ENCODE data around the gene HEATR5B.
"Not testable (repeated sequence)": the region's sequence is repeated elsewhere in the genome, so short reads cannot be mapped to it uniquely, and the experiment has no call there.

Gene HEATR5B

DNA sequence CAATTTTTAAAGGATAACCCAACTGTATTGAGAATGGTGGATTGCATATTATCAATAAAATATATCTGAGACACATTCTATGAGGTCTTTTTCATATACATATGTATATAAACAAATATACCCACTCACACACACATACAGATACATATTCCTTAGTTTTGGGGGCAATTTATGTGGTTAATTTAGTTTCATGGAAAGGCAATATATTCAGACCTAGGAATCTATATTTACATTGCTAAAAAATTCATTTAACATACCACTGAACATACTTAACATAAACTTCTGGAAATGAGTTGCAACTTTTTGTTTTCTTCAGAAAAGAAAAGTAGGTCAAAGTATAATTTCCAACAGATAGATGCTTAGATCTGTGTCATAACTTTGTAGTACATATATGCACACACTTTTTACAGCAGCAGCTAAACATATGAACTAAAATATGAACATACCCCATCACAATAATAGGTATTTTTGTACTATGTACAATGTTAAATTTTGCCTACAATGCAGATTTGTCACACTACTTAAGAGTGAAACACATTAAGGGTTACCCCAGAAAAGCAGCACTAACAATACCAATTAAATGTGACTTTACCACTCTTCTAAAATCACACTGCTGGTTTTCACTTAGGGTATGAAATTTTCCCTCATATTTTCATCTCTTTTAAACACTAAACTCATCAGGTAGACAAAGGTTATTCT is 23.0 kb downstream of the HEATR5B start:
- no peak for DNase-seq

GRCh38 chr2:37060446-37060845 is 23.7 kb downstream of the HEATR5B start:
- DNase-seq: no peak

DNA sequence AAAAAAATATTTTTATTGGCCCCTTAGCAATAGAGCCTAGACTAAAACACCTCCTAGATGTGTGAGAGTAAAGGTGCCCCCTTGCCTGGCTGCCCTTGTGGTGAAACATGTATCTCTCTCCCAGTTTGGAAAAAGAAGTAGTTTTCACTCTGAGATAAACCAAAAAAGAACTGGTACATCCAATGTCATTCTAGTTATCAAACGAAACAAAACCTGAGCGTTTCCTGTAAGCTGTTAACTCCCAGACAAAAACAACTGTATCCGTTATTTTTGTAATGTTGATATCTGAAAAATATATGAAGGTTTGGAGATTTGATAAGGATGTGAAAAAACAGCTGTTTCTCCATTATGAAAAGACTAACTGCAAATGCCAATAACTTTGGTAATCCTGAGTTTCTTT is 24.3 kb downstream of the HEATR5B start:
- DNase-seq: no peak

DNA sequence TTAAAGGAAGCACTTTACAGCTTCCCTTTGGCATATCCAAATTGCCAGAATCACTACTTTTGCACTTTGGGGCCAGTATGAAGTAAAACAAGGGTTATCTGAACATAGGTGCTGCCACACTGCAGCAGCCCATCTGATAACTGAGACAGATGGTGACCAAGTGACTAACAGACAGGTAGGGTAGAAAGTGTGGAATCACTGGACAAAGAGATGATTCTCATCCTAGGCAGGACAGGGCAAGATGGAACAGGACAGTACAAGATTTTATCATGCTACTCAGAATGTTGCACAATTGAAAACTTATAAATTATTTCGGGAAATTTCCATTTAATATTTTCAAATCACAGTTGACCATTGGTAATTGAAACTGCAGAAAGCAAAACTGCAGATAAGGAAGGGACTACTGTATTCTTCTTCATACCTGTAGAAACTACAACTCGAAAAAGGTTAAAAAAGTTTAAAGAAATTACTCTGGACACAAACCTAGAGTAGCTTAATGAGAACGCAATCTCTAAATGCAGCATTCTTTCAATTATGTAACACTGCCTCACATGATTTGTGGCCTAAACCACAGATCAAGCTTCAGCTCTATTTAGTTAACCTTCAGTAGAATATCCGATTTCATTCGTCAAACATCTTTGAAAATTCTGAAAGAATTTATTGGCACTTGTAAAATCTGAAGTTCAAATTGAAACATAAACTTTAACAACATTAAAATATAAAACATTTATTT is 31.4 kb downstream of the HEATR5B start:
- no peak for DNase-seq

- no peak for DNase-seq
These were observed 44.6 kb downstream of the HEATR5B start for GRCh38 chr2:37039580-37039979.

DNA sequence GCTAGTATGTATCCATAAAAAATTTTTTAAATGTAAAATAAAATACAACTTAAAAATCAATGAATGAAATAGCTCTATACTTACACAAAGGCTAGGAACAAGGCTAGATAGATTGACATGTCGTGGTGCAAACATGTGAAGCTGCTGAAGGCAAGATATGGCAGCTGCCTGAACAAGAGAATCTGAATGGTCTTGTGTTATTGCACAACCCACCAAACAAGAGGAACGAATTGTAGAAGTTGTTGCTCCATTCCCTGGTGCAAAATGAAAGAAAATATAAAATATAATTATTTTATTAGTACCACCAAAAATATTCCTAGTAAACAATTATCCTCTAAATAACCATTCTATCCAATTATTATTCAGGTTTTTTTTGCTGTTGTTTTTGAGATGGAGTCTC is 46.4 kb downstream of the HEATR5B start:
- no peak for DNase-seq

- no peak for DNase-seq
These were observed 54.4 kb downstream of the HEATR5B start for GRCh38 chr2:37029758-37030157.

DNA sequence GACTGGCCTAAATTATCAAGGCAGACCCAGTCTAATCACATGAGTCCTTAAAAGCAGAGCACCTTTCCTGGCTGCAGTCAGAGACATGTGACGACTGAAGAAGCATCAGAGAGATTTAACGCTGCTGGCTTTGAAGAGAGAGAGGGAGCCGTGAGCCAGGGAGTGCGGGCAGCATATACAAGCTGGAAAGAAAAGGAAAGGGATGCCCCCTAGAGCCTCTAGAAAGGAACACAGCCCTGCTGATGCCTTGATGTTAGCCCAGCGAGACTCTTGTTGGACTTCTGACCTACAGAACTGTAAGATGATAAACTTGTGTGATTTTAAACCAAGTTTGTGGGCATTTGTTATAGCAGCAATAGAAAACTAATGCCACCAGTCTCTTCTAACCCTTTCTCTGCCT is 58.1 kb downstream of the HEATR5B start:
- DNase-seq: peak; percentile 61

DNA sequence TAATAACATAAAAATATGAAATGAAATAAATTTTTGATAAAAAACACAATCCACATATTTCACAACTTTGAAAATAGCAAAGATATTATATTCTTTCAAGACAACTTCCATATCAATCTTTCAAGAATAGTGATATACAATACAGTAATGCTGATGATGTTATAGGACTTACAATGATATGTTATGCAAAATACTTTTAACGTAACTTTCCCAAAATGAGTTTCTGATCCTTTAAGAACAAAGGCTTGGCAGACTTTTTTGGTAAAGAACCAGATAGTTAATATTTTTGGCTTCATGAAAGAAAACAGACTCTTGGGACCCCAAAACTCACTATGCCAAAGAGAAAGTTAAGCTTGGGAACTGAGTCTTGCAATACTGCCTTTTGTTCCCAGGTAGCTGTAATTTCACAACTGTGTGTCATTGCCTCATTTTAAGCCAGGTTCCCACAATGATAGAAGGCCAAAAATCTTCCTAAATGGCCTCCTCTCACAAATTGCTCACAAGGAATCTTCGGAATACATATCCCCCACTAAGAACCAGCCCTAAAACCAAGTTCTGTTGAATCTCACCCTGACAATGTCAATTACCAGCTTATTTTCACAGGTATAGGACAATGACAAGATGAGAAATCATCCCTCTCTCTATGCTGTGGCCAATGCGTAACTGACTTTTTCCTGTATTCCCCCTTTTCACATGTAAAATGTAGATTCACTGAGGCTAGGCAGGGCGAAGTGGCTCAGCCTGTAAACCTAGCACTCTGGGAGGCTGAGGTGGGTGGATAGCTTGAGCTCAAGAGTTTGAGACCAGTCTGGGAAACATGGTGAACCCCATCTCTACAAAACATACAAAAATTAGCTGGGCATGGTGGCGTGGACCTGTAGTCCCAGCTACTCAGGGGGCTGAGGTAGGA is 63.0 kb downstream of the HEATR5B start:
- no peak for DNase-seq

DNA sequence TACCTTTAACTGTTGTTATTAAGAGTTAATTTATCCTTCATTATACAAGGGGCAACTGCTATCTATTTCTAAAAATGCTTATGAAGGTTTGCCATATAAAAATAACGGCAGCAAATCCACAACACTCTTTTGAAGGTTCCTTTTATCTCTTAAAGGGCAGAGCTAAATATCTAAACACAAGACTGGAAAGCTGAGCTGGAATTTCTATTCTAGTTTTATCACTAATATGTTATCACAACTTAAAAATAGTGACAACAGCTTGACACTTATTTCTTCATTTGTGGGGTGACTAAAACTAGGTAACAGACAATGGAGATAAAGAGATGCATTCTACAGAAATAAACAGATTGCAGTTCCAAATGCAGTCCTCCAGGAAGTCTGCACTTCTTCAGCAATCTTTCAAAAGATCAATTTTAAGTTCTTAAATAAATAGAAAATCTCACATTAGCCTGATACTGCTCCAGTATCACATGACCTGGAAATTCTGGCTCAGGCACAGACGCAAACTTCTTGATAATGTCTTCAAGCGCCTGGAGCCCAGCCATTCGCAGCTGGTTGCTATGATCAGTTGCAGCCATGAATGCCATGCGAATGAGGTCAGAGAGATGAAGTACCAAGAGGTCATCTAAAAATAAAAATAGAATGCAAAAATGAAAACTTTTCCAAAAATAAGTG is 63.8 kb downstream of the HEATR5B start:
- DNase-seq: no peak

- no peak for DNase-seq
These were observed 70.9 kb downstream of the HEATR5B start for GRCh38 chr2:37013315-37013641.

DNA sequence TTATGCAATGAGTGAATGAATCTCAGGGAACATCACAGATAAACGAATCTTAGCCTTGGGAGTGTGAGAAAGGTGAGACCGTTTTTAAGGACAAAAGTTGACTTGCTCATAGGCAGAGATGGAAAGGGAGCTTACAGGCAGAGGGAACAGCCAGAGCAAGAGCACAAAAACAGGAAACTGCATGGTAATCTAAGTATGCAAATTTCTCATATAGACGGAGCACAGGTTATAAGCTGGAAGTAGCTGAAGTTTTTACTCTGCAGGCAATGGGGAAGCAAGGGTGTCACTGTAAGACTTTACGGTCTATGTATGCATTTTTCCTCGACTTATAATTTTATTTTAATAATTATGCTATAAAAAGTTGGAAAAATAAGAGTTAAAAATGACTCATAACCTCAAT is 73.0 kb downstream of the HEATR5B start:
- no peak for DNase-seq

GRCh38 chr2:37005118-37005868 is 78.9 kb downstream of the HEATR5B start:
- DNase-seq: peak; percentile 47

DNA sequence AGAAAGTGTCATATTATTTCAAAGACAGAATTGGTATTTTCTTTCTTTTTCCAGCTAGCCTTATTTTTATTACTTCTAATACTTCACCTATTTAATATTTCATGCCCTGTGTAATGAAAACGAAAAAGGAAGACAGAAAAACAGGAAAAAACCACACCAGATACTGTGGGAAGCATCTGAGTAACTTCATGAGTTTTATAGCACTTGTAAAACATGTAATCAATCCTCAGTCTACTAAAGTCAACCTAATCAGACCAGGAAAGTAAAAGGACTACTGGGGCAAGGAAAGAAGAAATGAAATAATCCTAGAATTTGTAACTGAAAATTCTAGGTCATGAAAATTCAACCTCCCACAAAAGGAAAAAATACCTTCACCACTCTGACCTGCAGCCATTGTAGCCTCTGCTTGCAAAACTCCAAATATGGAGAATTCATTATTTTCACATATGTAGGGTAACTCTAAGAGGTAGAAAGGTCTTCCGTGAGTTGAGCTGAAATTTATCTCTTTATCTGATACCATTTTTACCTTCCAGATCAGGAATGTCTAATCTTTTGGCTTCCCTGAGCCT is 83.1 kb downstream of the HEATR5B start:
- DNase-seq: no peak

- DNase-seq: no peak
These were observed 83.9 kb downstream of the HEATR5B start for GRCh38 chr2:37000318-37000717.

- not testable (repeated sequence) for DNase-seq
These were observed 84.8 kb downstream of the HEATR5B start for GRCh38 chr2:36999416-36999815.

DNA sequence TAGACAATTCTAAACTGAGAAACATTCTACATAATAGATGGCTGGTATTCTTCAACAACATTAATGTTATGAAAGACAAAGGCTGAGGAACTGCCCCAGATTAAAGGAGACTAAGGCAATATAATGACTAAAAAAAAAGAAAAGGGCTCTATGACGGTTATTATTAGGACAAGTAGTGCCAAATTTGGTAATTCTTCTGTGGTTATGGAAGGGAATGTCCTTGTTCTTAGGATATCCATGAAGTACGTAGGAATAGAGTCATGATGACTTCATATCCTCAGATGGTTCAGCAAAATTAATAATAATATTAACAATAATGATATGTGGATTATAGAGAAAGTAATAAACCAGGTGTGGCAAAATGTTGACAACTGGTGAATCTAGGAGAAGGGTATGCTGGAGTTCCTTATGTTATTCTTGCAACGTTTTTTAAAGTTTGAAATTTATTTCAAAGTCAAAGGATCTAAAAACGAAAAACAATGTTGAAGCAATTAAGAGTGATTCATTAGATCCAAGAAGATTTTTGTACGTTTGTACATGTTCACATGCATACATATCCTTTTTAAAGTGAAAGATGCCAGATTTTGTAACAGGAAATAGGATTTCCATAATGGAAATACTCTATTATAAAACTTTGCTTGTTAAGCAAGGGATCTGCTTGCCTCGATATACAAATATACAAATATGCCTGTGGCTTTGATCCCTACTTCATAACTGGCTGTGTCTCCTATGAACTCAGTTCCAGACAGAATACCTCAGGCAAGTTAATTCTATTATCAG is 90.1 kb downstream of the HEATR5B start:
- no peak for DNase-seq

DNA sequence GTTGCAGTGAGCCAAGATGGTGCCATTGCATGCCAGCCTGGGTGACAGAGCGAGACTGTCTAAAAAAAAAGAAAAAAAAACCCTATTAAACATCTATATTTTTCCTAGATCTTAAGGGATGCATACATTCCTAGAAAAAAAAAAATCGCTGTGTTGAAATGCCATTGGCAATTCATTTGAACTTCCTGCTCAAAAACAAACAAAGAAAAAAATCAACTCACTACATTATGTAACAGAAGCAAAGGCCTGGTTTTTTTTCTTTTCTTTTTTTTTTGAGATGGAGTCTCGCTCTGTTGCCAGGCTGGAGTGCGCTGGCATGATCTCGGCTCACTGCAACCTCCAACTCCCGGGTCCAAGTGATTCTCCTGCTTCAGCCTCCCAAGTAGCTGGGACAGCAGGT is 96.2 kb downstream of the HEATR5B start:
- DNase-seq: no peak

GRCh38 chr2:36982467-36982866 is 101.7 kb downstream of the HEATR5B start:
- DNase-seq: no peak

DNA sequence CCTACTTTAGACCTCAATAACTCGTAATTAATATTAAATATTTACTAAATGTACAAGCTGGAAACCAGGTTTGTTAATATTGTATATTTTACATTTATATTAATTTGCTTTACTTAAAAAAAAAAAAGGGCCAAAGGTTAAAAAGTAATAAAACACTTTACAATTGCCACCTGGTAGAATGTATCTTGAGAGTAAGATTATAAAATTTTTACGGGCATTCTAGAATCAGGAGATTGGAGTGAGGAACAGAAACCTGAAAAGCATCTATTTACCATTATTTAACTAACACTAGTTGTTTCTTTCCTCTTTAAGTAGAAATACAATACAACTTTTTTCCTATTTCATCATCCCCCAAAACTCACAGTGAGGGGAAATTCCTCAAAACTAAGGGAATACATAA is 102.3 kb downstream of the HEATR5B start:
- DNase-seq: no peak

DNA sequence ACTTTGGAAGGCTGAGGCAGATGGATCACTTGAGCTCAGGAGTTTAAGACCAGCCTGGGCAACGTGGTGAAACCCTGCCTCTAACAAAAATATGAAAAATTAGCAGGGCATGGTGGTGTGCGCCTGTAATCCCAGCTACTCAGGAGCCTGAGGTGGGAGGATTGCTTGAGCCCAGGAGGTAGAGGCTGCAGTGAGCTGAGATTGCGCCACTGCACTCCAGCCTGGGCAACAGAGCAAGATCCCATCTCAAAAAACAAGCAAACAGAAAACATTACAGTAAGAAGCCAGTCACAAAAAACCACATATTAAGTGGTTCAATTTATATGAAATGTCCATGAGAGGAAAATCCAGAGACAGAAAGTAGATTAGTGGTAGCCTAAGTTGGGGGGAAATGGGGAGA is 105.2 kb downstream of the HEATR5B start:
- DNase-seq: not testable (repeated sequence)

Measured in NCI-H82 (cell line).